ENCODE measurements around the gene ZNF467.

The ZNF467 gene

GRCh38 chr7:149772241-149772955, 990 bp downstream of the ZNF467 start:
- peak in 2 of 3 experiments; percentile 8 to 14 for DNase-seq (ENCODE audit: low read depth in 3 of 3)

DNA sequence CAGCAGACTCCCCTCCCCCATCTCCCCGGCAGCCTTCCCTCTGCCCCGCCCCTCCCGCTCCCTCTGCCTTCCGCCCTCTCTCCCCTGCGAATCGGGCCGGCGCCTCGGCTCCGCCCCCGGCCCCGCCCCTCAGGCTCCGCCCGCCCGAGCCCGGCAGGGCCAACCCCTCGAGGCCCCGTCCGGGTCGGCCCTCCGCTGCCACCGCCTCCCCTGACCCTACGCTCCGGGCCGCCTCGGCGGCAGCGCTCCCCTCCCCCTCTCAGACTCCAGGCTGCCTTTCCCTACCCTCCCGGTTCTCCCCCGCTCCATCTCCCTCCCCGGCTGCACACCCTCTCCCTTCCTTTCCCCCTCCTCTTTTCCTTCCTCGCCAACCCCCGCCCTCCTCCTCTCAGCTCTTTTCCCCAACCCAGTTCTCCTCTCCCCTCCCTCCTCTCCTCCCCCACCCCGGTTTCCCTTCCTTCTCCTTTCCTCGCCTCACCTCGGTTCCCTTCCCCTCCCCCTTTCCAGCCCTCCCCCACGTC, 1.6 kb downstream of the ZNF467 start:
- DNase-seq (ENCODE audit: low read depth in 3 of 3), result peak; percentile 76 to 83 (median 81)

DNA sequence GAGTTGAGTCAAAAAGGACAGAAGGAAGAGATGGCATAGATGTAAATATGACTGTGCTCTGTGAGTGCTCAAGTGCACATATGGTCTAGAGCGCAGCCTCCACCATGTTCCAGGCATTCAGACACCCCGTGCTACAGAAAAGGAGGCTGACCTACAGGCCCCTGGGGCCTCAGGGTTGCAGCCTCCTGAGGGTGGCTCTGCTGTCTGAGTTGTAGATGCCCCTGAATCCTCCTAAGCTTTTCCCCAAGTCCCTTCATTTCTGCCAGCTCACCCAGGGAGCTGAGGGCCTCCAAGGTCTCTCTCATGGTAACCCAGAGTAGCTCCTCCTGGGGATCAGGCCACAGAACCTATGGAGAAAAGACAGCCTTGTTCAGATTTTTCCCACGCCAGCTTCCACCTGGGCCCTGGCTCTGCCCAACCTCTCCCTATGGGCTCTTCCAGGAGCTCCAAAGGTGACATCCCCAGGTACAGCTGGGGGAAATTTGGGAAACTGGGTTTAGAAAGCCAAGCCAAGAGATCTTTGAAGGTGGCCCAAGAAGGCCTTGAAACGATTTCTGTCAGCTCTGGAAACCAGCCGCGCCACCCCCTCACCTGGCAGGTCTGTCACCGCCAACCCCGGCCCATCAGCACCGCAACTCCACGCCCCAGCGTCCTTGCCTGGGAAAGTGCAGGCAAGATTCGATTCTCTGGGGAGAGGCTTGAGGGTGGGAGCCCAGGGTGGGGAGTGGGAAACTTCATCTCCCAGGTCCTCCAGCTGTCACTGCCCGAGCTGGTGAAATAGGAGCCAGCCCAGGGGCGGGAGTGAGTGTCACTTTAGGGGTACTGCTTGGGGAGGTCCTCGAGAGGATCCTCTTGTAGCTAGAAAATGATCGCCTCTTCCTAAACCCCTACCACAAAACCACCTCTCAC, 2.4 kb downstream of the ZNF467 start:
- no peak for DNase-seq (ENCODE audit: low read depth in 3 of 3)

DNA sequence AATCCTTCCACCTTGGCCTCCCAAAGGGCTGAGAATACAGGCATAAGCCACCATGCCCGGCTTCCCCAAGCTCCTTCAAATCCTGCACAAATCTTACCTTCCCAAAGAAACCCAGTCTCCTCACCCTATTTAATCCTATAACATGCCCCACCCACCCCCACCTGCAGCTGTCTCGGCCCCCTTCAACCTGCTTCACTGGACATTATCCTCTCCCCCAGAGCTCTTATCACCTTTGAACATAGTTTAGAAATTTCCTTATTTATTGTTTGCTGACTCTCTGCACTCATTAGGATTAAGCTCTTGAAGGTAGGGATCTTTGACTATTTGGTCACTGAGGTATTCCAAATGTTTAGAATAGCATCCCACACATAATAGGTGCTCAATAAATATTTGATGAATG, 3.5 kb downstream of the ZNF467 start:
- DNase-seq (ENCODE audit: low read depth in 3 of 3), result no peak

- no peak for DNase-seq (ENCODE audit: low read depth in 3 of 3)
These were observed 4.5 kb downstream of the ZNF467 start for GRCh38 chr7:149768931-149769330.

- no peak for DNase-seq (ENCODE audit: low read depth in 3 of 3)
These were observed 6.3 kb downstream of the ZNF467 start for GRCh38 chr7:149767068-149767467.

DNA sequence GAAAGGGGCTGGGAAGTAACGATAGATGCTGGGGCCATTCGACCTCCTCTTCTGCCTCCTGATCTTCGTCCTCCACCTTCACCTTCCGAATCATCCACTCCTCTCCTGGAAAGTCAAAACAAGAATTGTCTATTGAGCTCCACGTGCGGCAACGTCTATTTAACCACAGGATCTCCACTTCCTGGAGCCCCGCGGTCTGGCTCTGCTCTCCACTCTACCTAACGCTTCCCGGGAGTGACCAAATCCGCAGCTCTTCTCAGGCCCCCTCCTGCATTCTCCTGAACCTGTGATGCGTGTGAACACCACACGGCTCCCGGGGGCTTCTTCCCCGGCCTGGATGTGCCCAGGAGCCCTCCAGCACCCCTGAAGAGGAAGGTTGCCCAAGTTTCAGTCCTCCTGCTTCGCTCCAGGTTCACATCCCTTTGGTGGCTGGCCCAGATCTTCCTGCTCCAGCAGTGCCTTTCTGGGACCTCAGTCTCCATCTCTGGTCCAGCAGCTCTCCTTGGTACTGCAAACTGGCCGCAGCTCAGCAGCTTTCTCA, 7.2 kb downstream of the ZNF467 start:
- no peak for DNase-seq (ENCODE audit: low read depth in 3 of 3)

- no peak for DNase-seq (ENCODE audit: low read depth in 3 of 3)
These were observed 7.8 kb downstream of the ZNF467 start for GRCh38 chr7:149765399-149766121.

DNA sequence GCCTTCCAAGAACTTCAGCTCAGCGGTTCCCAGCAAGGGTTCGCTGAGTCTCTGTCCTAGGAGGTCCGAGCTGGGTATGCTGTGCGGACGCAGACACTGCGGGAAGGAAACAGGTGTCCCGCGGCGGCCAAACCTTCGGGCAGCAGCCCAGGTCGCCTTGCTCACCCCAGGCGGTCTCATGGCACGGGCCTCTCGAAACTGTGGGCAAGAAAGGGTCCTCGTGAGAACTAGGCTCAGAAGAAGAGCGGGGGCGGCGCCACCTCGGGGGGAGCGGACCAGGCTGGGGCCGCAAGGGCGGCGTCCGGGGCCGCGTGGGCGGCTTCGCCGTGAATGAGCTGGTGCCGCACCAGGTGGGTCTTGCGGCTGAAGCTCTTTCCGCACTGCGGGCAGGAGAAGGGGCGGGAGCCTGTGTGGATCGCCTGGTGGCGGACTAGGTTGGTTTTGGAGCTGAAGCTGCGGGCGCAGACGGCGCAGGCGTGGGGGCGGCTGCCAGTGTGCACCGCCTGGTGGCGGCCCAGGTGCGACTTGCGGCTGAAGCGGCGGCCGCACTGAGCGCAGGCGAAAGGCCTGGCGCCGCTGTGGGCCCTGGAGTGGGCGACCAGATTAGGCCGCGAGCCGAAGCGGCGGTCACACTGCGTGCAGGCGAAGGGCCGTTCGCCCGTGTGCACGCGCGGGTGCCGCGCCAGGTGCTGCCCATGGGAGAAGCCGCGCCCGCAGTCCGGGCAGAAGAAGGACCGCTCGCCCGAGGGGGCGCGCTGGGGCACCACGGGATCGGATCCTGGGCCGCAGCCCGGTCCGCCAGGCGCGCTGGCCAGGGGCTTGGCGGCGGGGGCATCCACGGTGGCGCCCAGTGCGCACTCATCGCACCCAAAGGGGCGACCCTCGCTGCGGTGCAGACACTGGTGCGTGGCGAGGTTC, 8.6 kb downstream of the ZNF467 start:
- DNase-seq (ENCODE audit: low read depth in 3 of 3), result no peak

GRCh38 chr7:149763563-149764240, 9.7 kb downstream of the ZNF467 start:
- no peak for DNase-seq (ENCODE audit: low read depth in 3 of 3)

DNA sequence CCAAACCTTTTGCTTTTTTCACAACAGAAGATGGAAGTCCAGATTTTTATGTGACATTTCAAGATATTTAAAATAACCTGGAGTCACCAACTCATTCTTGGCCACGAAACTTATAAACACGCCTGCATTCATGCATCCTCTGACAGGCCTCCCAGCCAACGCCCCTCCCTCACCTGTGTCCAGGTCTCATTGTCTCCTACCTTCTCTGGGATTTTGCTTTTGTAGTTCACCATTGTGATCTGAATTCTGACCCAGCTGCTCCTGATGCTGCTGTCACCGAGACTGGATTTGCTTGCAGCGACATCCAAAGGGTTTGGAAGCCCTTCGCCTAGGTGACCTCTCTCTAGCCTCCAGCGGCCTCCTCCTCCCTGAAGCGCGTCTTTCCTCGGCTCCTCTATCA, 10.8 kb downstream of the ZNF467 start:
- no peak for DNase-seq (ENCODE audit: low read depth in 3 of 3)

GRCh38 chr7:149762089-149762488, 11.3 kb downstream of the ZNF467 start:
- DNase-seq (ENCODE audit: low read depth in 3 of 3), result no peak

GRCh38 chr7:149761307-149761706, 12.1 kb downstream of the ZNF467 start:
- DNase-seq (ENCODE audit: low read depth in 3 of 3), result no peak

- no peak for DNase-seq (ENCODE audit: low read depth in 3 of 3)
These were observed 12.8 kb downstream of the ZNF467 start for GRCh38 chr7:149760538-149760937.

DNA sequence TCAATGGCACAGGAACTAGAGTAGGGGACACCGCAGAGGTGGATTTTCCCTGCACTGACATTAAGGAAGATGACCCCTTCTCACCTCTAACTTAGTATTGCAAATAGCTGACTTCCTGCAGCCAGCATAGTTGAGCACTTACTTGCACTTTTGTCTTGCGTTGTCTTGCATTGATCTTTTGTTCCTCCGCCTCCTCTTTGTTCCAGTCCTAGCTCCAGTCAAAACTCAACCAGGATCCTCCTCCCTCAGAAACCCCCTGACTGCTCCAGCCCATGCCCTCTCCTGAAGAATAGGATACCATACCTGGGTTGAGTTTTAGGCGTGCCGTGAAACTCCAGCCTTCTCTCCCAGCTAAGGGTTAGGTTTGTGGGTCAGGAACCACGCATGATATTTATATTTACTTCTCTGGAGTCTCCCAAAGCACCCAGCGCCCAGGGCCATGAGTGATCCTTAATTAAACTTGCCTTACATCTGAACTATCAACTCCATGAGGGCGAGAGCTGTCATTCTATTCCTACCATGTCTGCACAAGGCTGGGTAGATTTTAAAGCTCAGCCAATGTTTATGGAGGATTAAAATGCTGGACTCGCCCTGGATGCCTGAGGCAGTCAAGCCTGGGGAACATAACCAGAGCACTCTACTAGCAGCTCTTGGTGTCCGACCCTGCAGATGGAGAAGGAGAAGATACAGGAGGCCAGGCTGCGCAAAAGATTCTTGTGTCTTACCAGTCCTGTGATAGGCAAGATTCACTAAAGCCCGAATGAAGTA, 14.1 kb downstream of the ZNF467 start:
- DNase-seq (ENCODE audit: low read depth in 3 of 3), result no peak

- no peak for DNase-seq (ENCODE audit: low read depth in 3 of 3)
These were observed 19.8 kb downstream of the ZNF467 start for GRCh38 chr7:149753375-149754233.

GRCh38 chr7:149752646-149753045, 20.7 kb downstream of the ZNF467 start:
- DNase-seq (ENCODE audit: low read depth in 3 of 3), result no peak

GRCh38 chr7:149751043-149751775, 22.2 kb downstream of the ZNF467 start:
- no peak for DNase-seq (ENCODE audit: low read depth in 3 of 3)

All from stimulated activated CD4-positive, alpha-beta T cell treated with anti-CD3 and anti-CD28 coated beads, TNF-alpha, amount 100 ng/mL, for 4 hours (primary cell).